ENCODE measurements around the gene CDH13.

DNA sequence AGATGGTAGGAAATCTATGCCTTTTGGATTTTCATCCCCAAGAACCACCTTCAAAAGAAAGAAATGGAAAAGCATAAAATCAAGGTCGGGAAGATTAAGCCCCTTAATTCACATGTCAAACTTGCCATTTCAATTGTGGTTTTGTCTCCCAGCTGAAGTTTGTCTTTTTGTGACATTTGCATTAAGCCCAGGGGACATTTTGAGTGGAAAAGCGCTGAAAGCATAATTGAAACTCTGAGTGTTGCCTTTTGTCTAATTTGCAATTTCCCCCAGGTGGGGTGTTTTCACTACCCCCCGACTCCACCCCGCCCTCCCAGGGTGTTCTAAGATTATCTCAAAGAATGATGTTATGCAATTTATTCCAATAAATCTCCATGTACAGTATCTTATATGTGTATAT, 396.2 kb downstream of the CDH13 start:
- TF ChIP-seq, protein P1, sequence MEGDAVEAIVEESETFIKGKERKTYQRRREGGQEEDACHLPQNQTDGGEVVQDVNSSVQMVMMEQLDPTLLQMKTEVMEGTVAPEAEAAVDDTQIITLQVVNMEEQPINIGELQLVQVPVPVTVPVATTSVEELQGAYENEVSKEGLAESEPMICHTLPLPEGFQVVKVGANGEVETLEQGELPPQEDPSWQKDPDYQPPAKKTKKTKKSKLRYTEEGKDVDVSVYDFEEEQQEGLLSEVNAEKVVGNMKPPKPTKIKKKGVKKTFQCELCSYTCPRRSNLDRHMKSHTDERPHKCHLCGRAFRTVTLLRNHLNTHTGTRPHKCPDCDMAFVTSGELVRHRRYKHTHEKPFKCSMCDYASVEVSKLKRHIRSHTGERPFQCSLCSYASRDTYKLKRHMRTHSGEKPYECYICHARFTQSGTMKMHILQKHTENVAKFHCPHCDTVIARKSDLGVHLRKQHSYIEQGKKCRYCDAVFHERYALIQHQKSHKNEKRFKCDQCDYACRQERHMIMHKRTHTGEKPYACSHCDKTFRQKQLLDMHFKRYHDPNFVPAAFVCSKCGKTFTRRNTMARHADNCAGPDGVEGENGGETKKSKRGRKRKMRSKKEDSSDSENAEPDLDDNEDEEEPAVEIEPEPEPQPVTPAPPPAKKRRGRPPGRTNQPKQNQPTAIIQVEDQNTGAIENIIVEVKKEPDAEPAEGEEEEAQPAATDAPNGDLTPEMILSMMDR (conservative IDR thresholded peaks at IDR 0.05 in 1 of 2, IDR thresholded peaks at IDR 0.05 in 1 of 2; ENCODE audit: low read depth in 1 of 2, low read length in 2 of 2) = no peak
- no peak for TF ChIP-seq EZH2 (IDR thresholded peaks at IDR 0.05; ENCODE audit: low read length, missing control alignments)

All from fibroblast of lung (primary cell).